GM12872 (cell line): ENCODE data around the gene NTMT1.
A peak's percentile ranks its signal among the peaks of the same experiment; 100 is the strongest.

Source experiments
- CTCF ChIP-seq: IDR thresholded peaks from 3 replicates; pipeline ENCODE4 v1.5.1; 2011; ENCODE audit warnings: low read depth, mild to moderate bottlenecking, low read length, moderate library complexity; ENCODE audit not compliant: insufficient read depth

Gene NTMT1

GRCh38 chr9:129620669-129621295 is 5.2 kb upstream of the NTMT1 start, which contains the start of gene C9orf50:
Gene C9orf50 (minus strand): TSS chr9:129621101. CDS start chr9:129620574, 527 bp downstream.
- no peak for TF ChIP-seq CTCF

GRCh38 chr9:129623331-129623730 is 2.6 kb upstream of the NTMT1 start:
- no peak for TF ChIP-seq CTCF

- TF ChIP-seq CTCF = peak; percentile 89
Observed at GRCh38 chr9:129624168-129624759, 1.7 kb upstream of the NTMT1 start.

- TF ChIP-seq CTCF = no peak
Observed at GRCh38 chr9:129624947-129625346, 1.0 kb upstream of the NTMT1 start.

- no peak for TF ChIP-seq CTCF
Observed at GRCh38 chr9:129626625-129627284, 792 bp downstream of the NTMT1 start.

GRCh38 chr9:129627556-129628440 is 1.8 kb downstream of the NTMT1 start:
- TF ChIP-seq CTCF = no peak

- no peak for TF ChIP-seq CTCF
Observed at GRCh38 chr9:129628709-129629108, 2.7 kb downstream of the NTMT1 start.
